Body of pancreas (tissue), 4 donors: ENCODE measurements around the gene CAVIN1.

ENCODE experiments used
- POLR2A ChIP-seq, 3 donors: fragments of 450-650 bp; IDR thresholded peaks; one replicate each; pipeline ENCODE4 v1.6.1; 2016; ENCODE audit warnings: antibody characterized with exemption in 3 of 3, mild to moderate bottlenecking in 2 of 3
- TF ChIP-seq, protein P1 (sequence below), 7 experiments: fragments of 450-650 bp in 4 of 7; fragments of 200-600 bp in 3 of 7; sonication (generic) in 3 of 7; IDR thresholded peaks; one replicate each; pipeline ENCODE4 v1.5.1; 2016 to 2019; ENCODE audit warnings: antibody characterized with exemption in 7 of 7

GRCh38 chr17:42389899-42390298, 33.2 kb downstream of the CAVIN1 start:
- TF ChIP-seq, protein P1, sequence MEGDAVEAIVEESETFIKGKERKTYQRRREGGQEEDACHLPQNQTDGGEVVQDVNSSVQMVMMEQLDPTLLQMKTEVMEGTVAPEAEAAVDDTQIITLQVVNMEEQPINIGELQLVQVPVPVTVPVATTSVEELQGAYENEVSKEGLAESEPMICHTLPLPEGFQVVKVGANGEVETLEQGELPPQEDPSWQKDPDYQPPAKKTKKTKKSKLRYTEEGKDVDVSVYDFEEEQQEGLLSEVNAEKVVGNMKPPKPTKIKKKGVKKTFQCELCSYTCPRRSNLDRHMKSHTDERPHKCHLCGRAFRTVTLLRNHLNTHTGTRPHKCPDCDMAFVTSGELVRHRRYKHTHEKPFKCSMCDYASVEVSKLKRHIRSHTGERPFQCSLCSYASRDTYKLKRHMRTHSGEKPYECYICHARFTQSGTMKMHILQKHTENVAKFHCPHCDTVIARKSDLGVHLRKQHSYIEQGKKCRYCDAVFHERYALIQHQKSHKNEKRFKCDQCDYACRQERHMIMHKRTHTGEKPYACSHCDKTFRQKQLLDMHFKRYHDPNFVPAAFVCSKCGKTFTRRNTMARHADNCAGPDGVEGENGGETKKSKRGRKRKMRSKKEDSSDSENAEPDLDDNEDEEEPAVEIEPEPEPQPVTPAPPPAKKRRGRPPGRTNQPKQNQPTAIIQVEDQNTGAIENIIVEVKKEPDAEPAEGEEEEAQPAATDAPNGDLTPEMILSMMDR (IDR thresholded peaks at IDR 0.05) = no peak
- TF ChIP-seq POLR2A (IDR thresholded peaks at IDR 0.05) = no peak
